SU-DHL-6 (cell line): ENCODE measurements around the gene SMTN.

Experiments
- CTCF ChIP-seq: fragments of 200-600 bp; sonication (generic); IDR thresholded peaks from one replicate; pipeline ENCODE4 v1.5.1; 2017; ENCODE audit warnings: antibody characterized with exemption, mild to moderate bottlenecking, low read length, moderate library complexity; ENCODE audit not compliant: insufficient read depth, poor library complexity, severe bottlenecking
- EZH2phosphoT487 ChIP-seq: fragments of 200-600 bp; sonication (generic), shearing (Covaris generic); conservative IDR thresholded peaks from 2 replicates; pipeline ENCODE4 v1.6.1; 2018; ENCODE audit warnings: mild to moderate bottlenecking, antibody characterized with exemption, low read length, moderate library complexity, mixed read lengths

- TF ChIP-seq CTCF (no peak), EZH2phosphoT487 (no peak)
Measured at GRCh38 chr22:31120230-31120629, 39.1 kb downstream of the SMTN start.
